Measurements from ENCODE around the gene RANBP17. TPM values are rescaled to one million over a fixed set of nuclear protein-coding genes. Genes with fewer than 3 reads are reported as not detected.

The RANBP17 gene
- total RNA-seq, 1 experiment from 2014 or later, result 19.0 TPM

DNA sequence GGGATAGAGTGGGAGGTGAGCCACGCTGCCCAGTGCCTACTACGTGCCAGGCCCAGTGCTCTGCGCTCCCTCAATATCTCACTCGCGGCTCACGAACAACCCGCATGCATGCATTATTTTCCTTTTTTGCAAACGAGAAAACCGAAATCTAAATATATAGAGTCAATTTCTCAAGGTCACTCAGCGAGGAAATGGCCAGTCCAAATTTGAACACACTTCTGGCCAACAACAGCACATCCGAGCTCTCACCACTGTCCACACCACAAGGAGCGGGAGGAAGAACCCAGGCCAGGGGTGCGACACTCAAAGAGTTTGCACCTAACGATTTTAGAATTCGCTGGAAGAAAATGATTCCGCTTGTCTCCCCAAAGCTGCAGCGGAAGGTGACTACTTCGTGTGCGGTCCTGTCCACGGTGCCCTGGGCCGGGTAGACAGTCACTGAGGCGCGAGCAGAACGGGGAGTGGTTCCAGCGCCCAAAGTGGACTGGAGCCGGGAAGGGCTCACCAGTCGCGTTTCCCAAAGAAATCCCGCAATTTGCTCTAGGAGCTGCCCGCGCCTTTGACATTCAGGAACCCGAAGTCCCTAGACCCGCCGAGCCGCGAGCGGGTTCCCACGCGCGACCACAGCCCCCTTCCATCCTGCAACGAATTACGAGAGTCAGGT is 446.1 kb downstream of the RANBP17 start:
- BruUV-seq (replicated peaks), result no TSS peak
- Mint-ChIP-seq H3K9me3 (ENCODE audit: unreplicated experiment) (peaks cover 10% of the 10 kb centered on the region), H3K4me1 (ENCODE audit: insufficient read depth, unreplicated experiment) (peaks cover 3% of the 10 kb centered on the region), H3K4me3 (ENCODE audit: unreplicated experiment) (no peak overlapping the region), H3K27ac (ENCODE audit: low read depth, unreplicated experiment) (no peak overlapping the region), H3K27me3 (ENCODE audit: insufficient read depth, unreplicated experiment) (peaks cover 6% of the 10 kb centered on the region), H3K36me3 (ENCODE audit: insufficient read depth, unreplicated experiment) (peaks cover 6% of the 10 kb centered on the region)
- intact Hi-C loops (cut with micrococcal nuclease), result no loop called here
- TF ChIP-seq, protein P1, sequence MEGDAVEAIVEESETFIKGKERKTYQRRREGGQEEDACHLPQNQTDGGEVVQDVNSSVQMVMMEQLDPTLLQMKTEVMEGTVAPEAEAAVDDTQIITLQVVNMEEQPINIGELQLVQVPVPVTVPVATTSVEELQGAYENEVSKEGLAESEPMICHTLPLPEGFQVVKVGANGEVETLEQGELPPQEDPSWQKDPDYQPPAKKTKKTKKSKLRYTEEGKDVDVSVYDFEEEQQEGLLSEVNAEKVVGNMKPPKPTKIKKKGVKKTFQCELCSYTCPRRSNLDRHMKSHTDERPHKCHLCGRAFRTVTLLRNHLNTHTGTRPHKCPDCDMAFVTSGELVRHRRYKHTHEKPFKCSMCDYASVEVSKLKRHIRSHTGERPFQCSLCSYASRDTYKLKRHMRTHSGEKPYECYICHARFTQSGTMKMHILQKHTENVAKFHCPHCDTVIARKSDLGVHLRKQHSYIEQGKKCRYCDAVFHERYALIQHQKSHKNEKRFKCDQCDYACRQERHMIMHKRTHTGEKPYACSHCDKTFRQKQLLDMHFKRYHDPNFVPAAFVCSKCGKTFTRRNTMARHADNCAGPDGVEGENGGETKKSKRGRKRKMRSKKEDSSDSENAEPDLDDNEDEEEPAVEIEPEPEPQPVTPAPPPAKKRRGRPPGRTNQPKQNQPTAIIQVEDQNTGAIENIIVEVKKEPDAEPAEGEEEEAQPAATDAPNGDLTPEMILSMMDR (IDR thresholded peaks at IDR 0.05; ENCODE audit: unreplicated experiment), result no peak
- POLR2A ChIA-PET, result no interaction called here
- CTCF ChIA-PET, result interaction anchor here (0.7 kb wide), 1 partner anchor 31 kb away, joined by 3 read pairs; no protein-coding TSS in a partner anchor
- no peak for DNase-seq (ENCODE audit: unreplicated experiment)

DNA sequence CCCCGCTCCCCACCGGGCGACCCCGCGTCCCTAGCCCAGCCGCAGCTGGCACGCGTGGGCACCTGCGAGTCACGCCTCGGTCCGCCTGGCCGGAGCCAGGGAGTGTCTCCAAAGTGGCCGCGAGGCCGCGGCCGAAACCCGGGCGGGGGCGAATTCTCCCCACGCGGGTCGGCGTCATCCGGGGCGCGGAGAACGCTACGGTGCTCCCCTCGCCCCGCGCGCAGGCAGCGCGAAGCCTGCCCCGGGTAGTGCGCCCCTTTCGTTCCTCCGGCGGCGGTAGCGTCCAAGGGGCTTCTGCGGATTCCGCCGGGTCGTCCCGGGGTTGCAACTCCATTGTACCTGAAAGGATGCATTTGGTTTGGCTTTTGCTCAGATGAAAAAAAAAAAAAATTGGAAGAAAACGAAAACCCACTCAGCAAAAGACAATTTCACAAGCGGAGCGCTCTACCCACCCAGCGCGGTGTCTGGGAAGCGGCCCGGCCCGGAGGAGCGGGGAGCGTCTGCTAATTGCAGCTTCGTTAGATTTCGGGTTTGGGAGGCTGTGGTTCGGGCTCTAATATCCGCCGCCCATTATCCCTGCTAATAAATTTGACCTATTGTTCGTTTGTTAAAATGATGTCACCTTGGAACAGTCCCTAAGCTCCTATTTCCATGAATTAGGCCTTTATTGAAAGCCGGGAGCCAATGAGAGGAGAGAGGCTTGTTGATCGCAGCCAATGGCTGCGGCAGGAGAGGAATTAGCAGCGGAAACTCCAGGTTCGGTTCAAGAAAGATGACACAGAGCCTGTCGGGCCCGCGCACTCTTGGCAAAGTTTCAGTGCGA is 446.8 kb downstream of the RANBP17 start, which contains the start of gene TLX3:
TSS of gene TLX3 (plus strand) at position 796 of the 823 bp plus-strand sequence. CDS start 118 bp downstream, outside the sequence.
- Mint-ChIP-seq H3K27me3 (ENCODE audit: insufficient read depth, unreplicated experiment) (peaks cover 13% of the 10 kb centered on the region), H3K4me3 (ENCODE audit: unreplicated experiment) (no peak within 1 kb of the TSS), H3K9me3 (ENCODE audit: unreplicated experiment) (peaks cover 16% of the 10 kb centered on the region), H3K27ac (ENCODE audit: low read depth, unreplicated experiment) (no peak within 1 kb of the TSS), H3K4me1 (ENCODE audit: insufficient read depth, unreplicated experiment) (peaks cover 9% of the 10 kb centered on the region), H3K36me3 (ENCODE audit: insufficient read depth, unreplicated experiment) (peaks cover 6% of the 10 kb centered on the region)
- no peak for DNase-seq (ENCODE audit: unreplicated experiment)
- POLR2A ChIA-PET, result no interaction called here
- TF ChIP-seq, protein P1 (IDR thresholded peaks at IDR 0.05; ENCODE audit: unreplicated experiment), result no peak
- intact Hi-C loops (cut with micrococcal nuclease), result no loop called here
- CTCF ChIA-PET, result interaction anchor here (0.6 to 0.8 kb wide), 3 partner anchors 10 to 797 kb away, joined by 3 read pairs; no protein-coding TSS in a partner anchor
- no TSS peak for BruUV-seq (replicated peaks)

DNA sequence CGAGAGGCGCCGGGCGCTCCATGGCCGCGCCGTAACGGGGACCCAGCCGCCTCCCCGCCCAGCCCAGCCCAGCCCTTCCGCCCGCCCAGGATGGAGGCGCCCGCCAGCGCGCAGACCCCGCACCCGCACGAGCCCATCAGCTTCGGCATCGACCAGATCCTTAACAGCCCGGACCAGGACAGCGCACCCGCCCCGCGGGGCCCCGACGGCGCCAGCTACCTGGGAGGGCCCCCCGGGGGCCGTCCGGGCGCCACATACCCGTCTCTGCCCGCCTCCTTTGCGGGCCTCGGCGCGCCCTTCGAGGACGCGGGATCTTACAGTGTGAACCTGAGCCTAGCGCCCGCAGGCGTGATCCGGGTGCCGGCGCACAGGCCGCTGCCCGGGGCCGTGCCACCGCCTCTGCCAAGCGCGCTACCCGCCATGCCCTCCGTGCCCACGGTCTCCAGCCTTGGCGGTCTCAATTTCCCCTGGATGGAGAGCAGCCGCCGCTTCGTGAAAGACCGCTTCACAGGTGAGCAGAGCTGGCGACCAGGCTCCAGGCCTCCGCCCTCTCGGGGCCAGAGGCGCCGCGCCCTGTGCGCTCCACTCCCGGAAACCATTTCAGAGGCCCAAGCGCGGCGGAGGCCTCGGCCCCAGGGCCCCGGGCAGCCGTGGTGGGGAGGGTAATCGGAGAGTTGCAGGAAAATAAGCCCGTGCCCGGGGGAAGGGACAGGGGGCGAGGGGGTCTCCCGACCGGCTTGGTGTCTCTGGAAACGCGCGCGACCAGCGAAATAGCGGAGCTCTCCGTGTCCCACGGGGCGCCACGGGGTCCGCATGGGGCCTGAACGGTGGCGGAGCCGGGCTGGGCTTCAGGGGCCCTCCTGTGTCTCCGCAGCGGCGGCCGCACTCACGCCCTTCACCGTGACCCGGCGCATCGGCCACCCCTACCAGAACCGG is 447.7 kb downstream of the RANBP17 start:
- ChIA-PET CTCF (interaction anchor here (0.6 to 0.8 kb wide), 2 partner anchors 9 to 796 kb away, joined by 3 read pairs; no protein-coding TSS in a partner anchor), POLR2A (no interaction called here)
- H3K4me3 Mint-ChIP-seq (ENCODE audit: unreplicated experiment), result no peak overlapping the region
- peaks cover 9% of the 10 kb centered on the region for H3K4me1 Mint-ChIP-seq (ENCODE audit: insufficient read depth, unreplicated experiment)
- no peak for DNase-seq (ENCODE audit: unreplicated experiment)
- no peak overlapping the region for H3K27ac Mint-ChIP-seq (ENCODE audit: low read depth, unreplicated experiment)
- intact Hi-C loops (cut with micrococcal nuclease), result no loop called here
- TF ChIP-seq, protein P1 (IDR thresholded peaks at IDR 0.05; ENCODE audit: unreplicated experiment), result no peak
- H3K9me3 Mint-ChIP-seq (ENCODE audit: unreplicated experiment), result peaks cover 16% of the 10 kb centered on the region
- no peaks in the 10 kb centered on the region for H3K36me3 Mint-ChIP-seq (ENCODE audit: insufficient read depth, unreplicated experiment)
- H3K27me3 Mint-ChIP-seq (ENCODE audit: insufficient read depth, unreplicated experiment), result peaks cover 13% of the 10 kb centered on the region
- BruUV-seq (replicated peaks), result no TSS peak
